Right renal pelvis (tissue), 4 donors: ENCODE results near the gene NEK6. TPM values are rescaled to one million over a fixed set of nuclear protein-coding genes. Genes with fewer than 3 reads are reported as not detected.

ENCODE experiments used
- DNase-seq, 4 donors: peaks; one replicate each; pipeline ENCODE4 v3.0.0-alpha.2; 2013; ENCODE audit warnings: low read depth in 4 of 4, low spot score in 3 of 4, missing footprints in 1 of 4
- polyA plus RNA-seq, 4 donors: library from polyadenylated mRNA; unstranded; fragments of 120-200 nt; gene quantifications; one replicate each; pipeline ENCODE4 v1.2.1, GENCODE V29; 2013; ENCODE audit not compliant: insufficient read length in 4 of 4

NEK6 gene
- polyA plus RNA-seq, 4 donors: 26.7 to 35.1 (median 29.6) TPM

DNA sequence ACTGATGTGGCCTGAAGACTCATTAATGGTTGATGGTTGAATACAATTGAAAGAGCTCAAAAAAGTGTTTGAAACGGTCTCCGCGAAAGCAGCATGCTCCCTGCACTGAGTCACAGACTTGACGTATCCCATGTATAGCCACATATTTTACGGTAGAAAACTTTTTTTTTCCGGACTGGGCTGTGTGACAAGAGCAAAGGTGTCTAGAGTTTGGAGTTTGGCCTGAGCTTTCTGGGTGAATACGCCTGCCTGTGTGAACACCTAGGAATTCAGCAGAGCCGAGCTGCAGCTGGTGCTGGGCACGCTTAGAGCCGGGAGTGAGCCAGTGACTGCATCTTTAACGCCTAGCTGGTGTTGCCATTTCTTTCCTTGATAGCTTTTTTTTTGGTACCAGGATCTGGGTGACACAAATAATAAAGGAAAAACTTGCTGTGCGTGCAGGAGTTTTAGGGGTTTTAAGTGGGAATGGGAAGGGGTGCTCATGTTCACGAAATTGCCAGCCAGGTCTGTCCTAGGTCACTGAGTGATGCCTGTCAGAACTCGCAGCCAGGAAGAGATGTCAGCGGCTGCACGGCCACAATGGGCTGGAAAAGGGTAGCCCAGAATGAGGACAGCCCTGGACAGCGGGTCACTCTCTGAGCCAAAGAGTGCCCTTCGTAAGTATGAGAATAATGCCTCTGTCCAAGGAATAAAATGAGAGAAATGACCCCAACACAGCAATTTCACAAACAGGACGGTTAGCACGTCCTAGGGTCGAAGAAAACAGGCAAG is 105.8 kb downstream of the NEK6 start:
- no peak for DNase-seq

DNA sequence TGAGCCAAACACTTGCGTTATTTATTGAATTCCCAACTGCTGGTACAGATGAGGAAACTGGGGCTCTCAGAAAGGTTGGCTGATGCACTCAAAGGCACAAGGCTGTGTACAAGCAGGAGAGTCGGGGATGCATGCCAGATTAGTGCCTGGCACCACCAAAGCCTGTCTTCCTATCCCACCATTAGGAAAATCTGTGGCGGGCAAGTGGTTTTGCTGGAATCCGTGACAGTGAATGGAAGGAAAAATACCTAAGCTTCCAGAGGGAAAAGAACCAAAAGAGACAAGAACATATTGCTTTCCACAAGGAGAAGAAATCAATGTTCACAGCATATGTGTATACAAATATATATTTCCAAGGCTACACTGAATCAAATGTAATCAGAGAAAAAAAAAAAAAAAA is 106.4 kb downstream of the NEK6 start:
- no peak for DNase-seq

DNA sequence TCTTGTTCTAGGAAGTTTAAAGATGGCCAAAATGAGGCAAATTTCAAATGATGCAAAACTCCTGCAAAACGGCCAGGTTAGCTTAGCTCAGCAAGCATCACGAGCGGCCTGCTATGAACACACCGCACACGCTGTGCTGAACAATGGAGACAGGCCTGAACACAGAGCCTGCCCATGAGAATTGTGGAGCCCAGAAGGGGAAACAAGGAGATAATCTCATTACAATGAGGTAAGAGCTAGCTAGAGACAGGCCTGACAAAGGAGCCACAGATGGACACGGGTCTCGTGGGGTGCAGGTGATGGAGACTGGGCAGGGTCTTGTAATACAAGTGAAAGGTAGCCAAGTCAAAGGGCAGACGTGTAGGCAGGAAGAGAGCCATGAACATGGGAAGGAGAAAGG is 107.3 kb downstream of the NEK6 start:
- no peak for DNase-seq

DNA sequence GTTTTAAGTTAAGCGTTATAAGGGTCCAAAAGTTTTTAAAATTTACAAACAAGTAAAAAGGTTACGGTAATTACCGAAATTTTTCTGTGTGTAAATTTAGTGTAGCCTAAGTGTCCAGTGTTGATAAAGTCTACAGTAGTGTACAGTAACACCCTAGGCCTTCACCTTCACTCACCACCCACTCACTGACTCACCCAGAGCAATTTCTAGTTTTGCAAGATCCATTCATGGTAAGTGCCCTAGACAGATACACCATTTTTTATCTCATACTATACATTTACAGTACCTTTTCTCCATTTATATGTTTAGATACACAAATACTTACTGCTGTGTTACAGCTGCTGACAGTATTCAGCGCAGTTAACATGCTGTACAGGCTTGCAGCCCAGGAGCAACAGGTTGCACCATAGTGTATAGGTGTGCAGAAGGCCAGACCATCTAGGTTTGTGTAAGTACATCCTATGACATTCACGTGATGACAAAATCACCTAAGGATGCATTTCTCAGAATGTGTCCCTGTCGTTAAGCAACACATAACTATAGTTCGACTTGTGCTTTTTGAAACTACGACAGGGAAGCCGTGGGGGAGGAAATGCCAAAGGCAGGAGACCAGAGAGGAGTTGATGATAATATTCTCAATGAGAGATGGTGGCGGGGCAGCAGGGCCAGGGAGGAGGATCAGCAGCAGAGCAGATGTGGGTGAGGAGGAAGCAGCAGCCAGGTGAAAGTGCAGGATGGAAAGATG is 108.9 kb downstream of the NEK6 start:
- no peak for DNase-seq

DNA sequence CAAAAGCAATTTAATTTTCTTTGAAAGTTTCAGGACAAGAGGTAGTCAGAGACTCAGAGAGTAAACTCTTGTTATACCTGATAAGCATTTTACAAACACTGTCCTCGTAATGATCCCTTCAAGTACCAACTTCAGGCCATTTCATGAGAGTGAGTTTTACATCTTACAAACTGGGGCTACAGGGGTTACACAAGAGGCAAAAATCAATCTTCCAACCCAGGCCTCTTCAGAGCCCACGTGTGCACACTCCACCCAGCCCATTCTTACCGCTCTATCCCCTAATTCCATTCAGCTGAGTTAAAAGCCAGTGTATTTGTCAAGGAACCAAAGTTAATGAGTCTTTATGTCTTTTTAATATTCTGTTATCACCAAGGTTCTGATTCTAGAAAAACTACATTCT is 110.9 kb downstream of the NEK6 start:
- DNase-seq: no peak

DNA sequence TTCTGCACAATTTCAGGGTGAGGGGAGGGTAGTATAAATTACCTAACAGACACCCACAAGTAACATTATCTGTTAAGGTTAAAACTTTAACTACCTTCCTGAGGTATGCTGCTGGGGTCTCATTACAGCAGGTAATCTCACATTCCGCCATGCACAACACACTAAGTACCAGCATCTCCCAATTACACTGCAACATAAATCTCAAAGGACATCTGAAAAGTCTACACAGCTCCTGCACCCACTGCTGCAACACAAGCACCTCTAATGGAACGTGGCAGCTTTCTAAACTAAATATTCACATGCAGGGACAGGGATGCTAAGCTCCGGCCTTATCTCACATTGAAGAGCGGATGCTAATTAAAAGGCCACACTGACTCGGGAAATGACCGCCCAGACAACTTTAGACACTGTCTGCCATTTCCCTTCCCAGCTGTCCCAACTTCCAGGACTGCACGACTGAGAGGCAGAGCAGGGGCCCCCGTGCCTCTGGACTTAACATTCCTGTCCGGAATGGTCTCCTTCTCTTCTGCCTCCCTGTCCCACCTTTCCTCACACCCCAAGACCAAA is 111.6 kb downstream of the NEK6 start:
- no peak for DNase-seq

DNA sequence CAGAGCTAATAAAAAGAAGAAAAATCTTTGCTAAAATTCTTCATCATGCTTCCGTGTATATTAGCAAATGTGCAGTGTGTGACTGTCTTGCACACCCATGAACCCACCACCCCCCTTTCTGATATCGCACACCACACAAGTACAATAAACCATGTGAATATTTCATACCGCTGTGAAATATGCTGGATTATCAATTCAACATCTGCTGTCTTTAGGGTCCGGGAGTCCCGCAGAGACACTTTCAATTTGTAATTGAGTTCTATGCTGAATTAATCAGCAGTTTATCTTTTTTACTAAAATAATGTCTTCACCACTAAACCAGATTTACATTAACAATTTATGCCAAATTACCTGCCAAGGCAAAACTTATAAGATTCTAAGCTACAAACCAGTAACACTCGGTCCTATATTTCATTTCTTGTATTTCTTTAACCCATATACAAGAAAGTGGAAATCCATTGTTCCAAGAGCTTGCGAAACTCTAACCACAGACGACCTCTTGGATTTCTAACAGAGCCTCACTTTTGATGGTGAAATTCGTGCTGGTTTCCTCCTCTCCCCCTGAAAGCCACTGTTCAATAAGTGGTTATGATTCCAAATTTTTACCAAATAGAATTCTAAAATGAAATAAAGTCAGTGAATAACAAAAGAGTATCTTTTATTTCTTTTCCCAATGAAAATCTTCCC is 113.3 kb downstream of the NEK6 start:
- DNase-seq: no peak

DNA sequence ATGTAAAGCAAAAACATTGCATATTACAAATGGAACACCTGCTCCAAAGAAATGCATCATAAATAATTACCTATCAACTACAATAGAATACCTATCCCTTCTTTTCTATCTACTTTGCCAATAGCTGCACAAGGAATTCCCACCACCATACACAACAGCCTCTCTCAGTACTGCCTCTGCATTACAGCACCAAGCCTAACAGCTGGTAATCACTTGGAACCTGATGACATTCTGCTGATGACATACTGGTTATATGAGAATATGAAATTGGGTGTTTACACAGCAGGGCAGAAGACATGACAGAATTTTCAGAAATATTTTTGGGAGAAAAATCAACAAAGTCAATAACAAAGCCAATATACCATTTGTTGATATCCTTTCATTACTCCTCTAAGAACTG is 114.3 kb downstream of the NEK6 start:
- DNase-seq: no peak

DNA sequence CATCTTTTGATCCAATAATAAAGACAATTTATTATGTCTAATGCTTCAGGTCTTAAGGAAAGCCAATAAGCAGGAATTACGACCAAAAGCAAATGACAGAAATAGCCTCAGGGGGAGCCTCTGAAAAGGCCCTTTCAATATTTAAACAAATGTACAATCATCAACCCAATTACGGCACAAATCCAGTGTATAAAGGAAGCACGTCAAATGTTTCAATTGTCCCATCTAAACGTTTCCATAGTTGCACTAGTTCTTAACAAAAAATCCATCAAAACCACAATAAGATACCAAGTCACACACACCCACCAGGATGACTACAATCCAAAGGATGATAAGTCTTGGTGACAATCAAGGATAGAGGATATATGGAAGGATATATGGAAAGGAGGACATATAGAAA is 115.6 kb downstream of the NEK6 start:
- DNase-seq: no peak

DNA sequence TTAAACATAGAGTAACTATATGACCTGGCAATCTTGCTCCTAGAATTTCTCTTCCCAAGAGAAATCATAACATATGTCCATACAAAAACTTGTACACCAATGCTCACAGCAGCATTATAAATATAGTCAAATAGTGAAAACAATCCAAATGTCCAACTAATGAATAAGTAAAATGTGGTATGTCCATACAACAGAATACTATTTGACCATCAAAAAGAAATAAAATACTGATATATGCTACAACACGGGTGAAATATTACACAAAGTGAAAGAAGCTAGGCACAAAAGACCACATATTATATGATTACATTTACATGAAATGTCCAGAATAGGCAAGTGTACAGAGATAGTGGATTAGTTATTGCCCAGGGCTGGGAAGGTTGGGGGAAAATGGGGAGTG is 116.1 kb downstream of the NEK6 start:
- DNase-seq: no peak

DNA sequence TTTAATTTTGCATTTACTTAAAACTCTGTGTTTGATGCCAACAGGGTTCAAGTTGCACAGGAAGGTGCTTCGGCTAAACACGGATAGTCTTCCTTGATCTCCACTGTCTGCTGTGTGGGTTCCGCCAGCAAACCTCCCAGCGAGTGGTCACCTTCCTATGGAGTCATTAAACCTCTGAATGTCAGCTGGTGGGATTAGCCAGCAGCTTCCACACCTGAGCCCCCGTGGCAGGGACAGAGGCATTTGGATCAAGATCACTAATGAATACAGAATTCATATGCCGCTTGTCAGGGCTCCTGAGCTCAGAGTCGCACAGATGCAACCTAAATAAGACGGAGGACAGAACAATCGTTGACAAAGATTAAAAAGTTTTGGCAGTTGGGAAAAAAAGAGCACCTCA is 118.0 kb downstream of the NEK6 start:
- no peak for DNase-seq

DNA sequence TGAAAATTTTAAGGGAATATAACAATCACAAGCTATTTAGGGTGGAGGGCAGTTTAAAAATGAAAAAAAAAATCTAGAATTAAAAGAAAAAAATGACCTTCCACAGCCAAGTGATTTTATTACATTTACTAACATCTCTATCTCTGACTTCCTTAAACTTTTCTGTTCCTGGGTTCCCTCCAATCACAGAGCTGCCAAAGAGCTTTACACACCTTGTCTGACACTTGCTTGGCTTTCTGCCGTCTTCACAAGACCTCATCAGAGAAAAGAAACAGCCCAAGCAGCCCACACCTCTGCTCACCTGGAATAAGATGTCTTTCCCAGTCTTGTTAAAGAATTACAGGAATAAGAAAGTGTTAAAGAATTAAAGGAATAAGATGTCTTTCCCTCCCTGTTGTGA is 118.6 kb downstream of the NEK6 start:
- no peak for DNase-seq

DNA sequence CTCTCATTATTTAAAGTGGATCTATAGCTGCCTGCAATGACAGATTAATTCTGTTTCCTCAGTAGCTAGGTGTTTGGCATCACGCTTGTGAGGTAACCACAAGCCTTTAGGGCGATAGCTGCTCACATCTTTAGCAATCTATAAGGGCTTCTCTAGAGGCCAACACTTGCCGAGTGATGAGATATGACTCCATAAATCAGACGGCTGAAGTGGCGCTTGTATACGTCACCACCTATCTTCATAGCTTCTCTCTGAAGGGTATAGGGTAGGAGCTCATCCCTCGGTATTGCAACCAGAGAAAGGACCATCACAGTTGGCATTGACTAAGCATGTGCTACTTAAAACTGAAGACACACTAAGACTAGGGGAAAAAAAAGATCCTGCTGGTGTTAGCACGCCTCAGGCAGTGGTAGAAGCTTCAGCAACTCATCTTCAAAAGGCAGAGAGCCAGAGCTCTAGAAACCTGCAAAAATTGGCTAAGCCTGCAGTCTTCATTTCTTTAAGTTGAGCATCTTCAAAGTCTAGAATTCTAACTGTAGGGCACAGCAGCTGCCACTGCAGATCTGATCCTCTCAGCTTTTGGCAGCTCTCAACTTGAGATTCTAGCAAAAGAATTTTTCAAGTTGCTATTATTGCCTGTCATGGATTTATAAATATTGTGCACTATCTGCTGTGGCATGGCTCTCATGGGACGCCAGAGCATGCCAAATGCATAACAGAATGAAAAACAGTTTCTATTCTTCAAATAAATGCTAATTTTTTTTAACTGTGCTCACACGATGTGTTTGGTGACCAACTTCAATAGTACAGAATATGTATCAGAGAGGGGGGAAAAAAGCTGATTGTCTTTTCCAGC is 120.0 kb downstream of the NEK6 start:
- DNase-seq: no peak

DNA sequence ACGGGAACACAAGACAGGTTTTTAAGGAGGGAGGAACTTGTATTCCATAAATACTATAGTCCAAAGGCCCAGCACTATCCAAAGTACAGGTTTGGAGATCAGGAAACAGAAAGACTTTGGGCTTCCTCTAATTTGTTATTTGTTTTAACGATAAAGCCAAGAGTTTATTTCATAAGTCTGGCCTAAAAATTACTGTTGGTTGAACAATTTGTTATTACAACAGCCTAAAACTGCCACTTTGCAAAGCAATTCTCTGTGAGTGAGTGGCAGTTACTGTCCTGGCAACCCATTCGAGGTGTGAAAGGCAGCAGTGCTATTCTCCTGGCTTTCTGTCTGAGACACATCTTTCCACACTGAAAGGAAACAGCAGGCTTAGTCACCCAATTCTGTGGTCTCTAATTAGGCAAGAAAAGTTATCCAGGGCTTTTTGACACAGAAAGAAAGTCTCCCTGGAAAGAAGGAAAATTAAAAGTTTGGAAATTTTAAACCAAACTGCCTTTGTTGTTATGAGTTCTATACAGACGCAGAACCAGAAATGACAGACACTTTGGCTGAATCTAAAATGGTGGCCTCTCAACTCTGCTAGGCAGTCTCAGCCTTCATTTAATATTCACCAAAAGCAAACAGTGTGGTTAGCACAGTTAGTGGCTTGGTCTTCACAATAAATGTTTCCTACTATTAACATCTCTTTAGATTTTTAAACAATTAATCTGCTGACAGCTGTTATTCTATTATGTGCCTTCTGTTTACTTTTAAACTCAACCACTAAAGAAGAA is 123.6 kb downstream of the NEK6 start:
- no peak for DNase-seq

DNA sequence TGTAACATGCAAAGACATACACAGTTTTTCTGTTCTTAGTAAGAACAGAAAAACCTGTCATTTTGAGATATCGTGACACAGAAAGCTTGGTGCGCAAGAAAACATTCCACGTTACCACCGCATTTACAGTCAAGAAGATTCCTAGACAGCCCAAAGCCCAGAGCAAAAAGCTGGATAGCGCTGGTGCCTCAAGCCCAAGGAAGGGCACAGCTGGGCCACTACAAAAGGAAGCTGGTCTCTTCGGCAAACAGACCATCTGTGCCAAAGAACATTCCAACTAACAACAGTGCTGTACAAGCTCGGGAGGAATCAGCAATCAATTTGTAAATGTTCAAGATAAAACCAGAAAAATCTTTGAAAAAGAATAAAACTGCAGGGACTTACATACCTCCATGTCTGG is 126.5 kb downstream of the NEK6 start:
- no peak for DNase-seq

DNA sequence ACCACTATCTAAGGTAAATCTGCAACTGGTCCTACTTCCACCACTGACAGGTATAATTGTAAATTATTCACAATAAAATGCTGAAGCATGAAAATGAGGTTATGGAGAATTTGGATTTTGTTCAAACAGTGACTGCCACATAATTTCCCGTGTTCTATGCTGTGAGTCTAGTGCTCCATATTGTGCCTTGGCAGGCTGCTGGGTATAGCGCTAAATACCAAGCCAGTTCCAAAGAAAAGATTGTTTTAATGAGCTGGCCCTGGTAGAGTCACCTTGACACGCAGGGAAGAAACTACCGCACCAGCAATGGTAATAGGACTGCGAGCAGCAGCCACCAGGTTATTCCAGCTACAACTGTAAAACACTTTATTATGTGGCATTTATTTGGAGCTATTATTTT is 127.1 kb downstream of the NEK6 start:
- DNase-seq: no peak

DNA sequence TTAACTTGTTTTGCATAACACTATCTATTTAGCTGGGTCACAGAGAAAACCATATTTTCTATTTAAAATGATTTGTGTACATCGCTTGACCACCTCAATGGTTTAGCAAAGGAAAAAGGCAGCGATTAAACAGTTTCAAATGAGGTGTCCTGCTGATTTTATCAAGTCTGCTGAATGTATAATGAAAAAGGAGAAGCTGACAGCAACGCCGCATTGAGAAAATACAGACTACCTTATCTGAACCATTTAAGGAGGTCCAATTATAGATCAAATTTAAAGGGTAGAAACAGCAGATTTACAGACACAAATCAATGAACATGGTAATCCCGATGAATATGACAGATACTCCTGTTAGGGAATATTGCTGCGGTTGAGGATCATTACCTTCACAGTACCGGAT is 127.9 kb downstream of the NEK6 start:
- DNase-seq: no peak

DNA sequence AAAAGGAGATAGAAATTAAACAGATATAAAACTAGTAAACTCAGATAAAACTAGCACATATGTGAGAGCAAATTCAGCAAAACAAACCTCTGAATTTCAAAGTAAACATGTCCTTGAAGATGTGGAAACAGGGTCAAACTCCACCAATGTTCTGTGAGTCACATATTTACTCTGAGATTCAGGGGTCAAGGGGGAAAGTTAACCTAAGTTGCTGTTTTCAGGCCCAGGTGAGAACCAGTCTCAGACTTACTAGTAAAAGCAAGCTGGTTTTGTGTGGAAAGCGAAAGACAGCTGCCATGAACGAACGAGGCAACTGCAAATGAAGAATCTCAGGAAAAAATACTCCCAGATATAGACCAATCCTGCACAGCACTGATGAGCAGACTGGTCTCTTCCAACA is 128.5 kb downstream of the NEK6 start:
- no peak for DNase-seq

DNA sequence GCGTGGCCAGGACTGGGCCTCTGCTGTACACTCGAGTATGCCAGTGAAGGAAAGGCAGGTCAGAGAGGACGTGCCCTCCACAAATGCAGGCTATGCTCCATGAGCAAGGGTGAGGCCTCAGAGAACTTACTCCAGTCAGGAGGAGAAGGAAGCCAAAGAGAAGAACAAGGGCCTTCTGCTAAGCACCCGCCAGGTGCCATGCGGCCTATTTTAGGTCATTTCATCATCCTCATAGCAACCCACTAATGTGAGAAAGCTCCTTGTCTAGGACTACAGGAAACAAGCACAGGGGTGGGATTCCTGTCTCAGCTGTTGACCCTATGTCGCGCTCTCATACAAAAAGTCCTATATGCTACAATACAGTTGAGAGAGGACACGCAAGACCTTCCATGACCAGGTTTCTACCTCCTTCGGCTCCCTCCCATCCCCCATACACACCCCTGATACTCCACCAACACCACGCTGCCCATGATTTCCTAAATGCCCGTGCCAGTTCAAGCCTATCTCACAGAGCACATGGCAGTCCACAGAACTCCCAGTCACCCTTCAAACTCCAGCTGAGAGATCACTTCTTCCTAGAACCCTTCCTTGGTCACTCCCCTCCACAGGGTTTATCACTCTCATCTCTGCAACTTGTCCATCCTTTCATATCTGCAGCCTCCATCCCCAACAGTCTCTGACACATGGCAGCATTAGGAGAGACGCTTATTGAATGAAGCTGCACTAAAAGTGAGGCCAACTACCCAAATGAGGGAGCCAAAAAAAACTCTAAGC is 130.7 kb downstream of the NEK6 start:
- DNase-seq: no peak
